MM.1S (cell line): ENCODE results near the gene PPM1A.

Source experiments
- DNase-seq: peaks from one replicate; pipeline ENCODE4 v3.0.0-alpha.2; 2015
- H2AFZ ChIP-seq: fragments of 300-600 bp; sonication (generic); 2 replicates; pipeline ENCODE4 v1.6.0; 2016; ENCODE audit warnings: antibody characterized with exemption, low read length
- H3F3A ChIP-seq: fragments of 300-600 bp; sonication (generic); 2 replicates; pipeline ENCODE4 v1.6.1; 2016; ENCODE audit warnings: mild to moderate bottlenecking, antibody characterized with exemption, low read length, moderate library complexity, mixed read lengths; ENCODE audit not compliant: insufficient read depth
- H3K27ac ChIP-seq: fragments of 300-600 bp; sonication (generic); 2 replicates; pipeline ENCODE4 v1.5.1; 2016; ENCODE audit warnings: mild to moderate bottlenecking, low read length
- H3K27me3 ChIP-seq: fragments of 300-600 bp; sonication (generic); replicated peaks from 2 replicates; pipeline ENCODE4 v1.6.0; 2016; ENCODE audit warnings: low read length; ENCODE audit not compliant: insufficient read depth
- H3K36me3 ChIP-seq: fragments of 300-600 bp; sonication (generic); replicated peaks from 2 replicates; pipeline ENCODE4 v1.6.1; 2016; ENCODE audit warnings: mild to moderate bottlenecking, low read length, mixed read lengths; ENCODE audit not compliant: insufficient read depth
- H3K4me1 ChIP-seq: fragments of 300-600 bp; sonication (generic); 2 replicates; pipeline ENCODE4 v1.6.1; 2016; ENCODE audit warnings: low read length, mixed read lengths
- H3K4me2 ChIP-seq: fragments of 300-600 bp; sonication (generic); 2 replicates; pipeline ENCODE4 v1.6.0; 2016; ENCODE audit warnings: low read depth, low read length
- H3K4me3 ChIP-seq: fragments of 300-600 bp; sonication (generic); 2 replicates; pipeline ENCODE4 v1.5.1; 2016; ENCODE audit warnings: low read length, mixed read lengths
- H3K79me2 ChIP-seq: fragments of 300-600 bp; sonication (generic); 2 replicates; pipeline ENCODE4 v1.6.1; 2016; ENCODE audit warnings: mixed run types, low read length, mixed read lengths
- H3K9ac ChIP-seq: fragments of 300-600 bp; sonication (generic); 2 replicates; pipeline ENCODE4 v1.6.1; 2016; ENCODE audit warnings: low read length, mixed read lengths
- H3K9me2 ChIP-seq: fragments of 300-600 bp; sonication (generic); replicated peaks from 2 replicates; pipeline ENCODE4 v1.6.1; 2016; ENCODE audit warnings: mild to moderate bottlenecking, low read length, mixed read lengths; ENCODE audit not compliant: insufficient read depth
- H3K9me3 ChIP-seq: fragments of 300-600 bp; sonication (generic); replicated peaks from 2 replicates; pipeline ENCODE4 v1.6.1; 2016; ENCODE audit warnings: mild to moderate bottlenecking, low read length, mixed read lengths; ENCODE audit not compliant: insufficient read depth
- H4K20me1 ChIP-seq: fragments of 300-600 bp; sonication (generic); 2 replicates; pipeline ENCODE4 v1.6.1; 2016; ENCODE audit warnings: mild to moderate bottlenecking, low read length, moderate library complexity, mixed read lengths; ENCODE audit not compliant: insufficient read depth
- EZH2 ChIP-seq: fragments of 300-600 bp; sonication (generic); optimal IDR thresholded peaks from 2 replicates; pipeline ENCODE3; 2017; ENCODE audit warnings: low read depth, mild to moderate bottlenecking, antibody characterized with exemption, low read length, mixed read lengths
- EZH2phosphoT487 ChIP-seq: fragments of 300-600 bp; sonication (generic); IDR thresholded peaks from 2 replicates; pipeline ENCODE4 v1.6.1; 2018; ENCODE audit warnings: antibody characterized with exemption, low read length
- TF ChIP-seq, protein P1 (sequence below): fragments of 300-600 bp; sonication (generic); IDR thresholded peaks from 2 replicates; pipeline ENCODE4 v1.5.1; 2016; ENCODE audit warnings: antibody characterized with exemption, low read length, mixed read lengths

PPM1A gene

DNA sequence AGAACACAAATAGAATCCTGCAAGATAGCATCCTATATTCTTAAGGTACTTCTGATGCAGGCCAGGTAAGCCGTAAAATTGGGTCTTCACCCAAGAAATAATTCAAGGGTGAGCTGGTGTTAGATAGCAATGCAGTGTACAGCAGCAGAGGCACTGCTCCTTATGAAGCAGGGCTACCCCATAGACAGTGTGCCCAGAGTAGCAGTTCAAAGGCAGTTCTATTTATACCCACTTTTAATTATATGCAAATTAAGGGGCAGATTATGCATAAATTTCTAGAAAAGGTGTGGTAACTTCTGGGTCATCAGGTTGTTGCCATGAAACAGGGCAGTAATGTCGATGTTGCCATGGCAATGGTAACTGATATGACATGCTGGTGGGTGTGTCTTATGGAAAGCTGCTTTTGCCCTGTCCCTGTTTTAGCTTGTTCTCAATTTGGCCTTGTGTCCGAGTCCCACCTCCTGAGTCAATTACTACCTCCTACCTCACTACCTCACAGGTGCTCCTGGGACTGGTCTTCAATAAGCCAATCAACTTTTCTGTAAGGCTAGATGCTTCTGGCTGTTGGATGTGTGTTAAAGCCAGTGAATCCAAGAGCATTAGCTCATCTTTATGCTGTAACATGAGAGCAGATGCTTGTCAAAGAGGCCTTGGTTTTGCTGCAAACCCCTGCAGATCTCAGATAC is 61.0 kb downstream of the PPM1A start:
- Histone ChIP-seq H3K27ac (no peak overlapping the region), H2AFZ (no peak overlapping the region), H4K20me1 (no peaks in the 10 kb centered on the region), H3K9ac (no peak overlapping the region), H3F3A (no peaks in the 10 kb centered on the region), H3K27me3 (no peaks in the 10 kb centered on the region), H3K79me2 (no peaks in the 10 kb centered on the region), H3K4me1 (no peaks in the 10 kb centered on the region), H3K36me3 (no peaks in the 10 kb centered on the region), H3K4me2 (no peak overlapping the region), H3K9me2 (no peaks in the 10 kb centered on the region), H3K9me3 (no peaks in the 10 kb centered on the region), H3K4me3 (no peak overlapping the region)
- no peak for TF ChIP-seq EZH2phosphoT487
- no peak for TF ChIP-seq EZH2
- TF ChIP-seq, protein P1, sequence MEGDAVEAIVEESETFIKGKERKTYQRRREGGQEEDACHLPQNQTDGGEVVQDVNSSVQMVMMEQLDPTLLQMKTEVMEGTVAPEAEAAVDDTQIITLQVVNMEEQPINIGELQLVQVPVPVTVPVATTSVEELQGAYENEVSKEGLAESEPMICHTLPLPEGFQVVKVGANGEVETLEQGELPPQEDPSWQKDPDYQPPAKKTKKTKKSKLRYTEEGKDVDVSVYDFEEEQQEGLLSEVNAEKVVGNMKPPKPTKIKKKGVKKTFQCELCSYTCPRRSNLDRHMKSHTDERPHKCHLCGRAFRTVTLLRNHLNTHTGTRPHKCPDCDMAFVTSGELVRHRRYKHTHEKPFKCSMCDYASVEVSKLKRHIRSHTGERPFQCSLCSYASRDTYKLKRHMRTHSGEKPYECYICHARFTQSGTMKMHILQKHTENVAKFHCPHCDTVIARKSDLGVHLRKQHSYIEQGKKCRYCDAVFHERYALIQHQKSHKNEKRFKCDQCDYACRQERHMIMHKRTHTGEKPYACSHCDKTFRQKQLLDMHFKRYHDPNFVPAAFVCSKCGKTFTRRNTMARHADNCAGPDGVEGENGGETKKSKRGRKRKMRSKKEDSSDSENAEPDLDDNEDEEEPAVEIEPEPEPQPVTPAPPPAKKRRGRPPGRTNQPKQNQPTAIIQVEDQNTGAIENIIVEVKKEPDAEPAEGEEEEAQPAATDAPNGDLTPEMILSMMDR = no peak
- no peak for DNase-seq

DNA sequence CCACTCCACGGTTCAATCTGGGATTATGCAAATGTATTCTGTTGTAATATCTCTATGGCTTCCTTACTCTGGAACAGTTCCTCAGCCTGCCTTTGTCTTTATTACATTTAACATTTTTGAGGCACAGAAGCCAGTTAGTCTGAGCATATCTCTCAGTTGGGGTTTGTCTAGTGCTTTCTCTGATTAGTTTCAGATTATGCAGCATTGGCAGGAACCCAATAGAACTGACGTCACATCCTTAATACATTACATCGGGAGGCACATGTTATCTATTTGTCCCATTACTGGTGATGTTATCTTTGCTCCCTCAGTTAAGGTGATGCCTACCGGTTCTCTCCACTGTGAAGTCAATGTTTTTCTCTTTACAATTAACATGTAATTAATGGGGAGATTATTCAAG is 62.4 kb downstream of the PPM1A start:
- Histone ChIP-seq H3K36me3 (no peaks in the 10 kb centered on the region), H3F3A (no peaks in the 10 kb centered on the region), H3K4me1 (no peaks in the 10 kb centered on the region), H3K4me2 (no peak overlapping the region), H3K9ac (no peak overlapping the region), H3K9me3 (no peaks in the 10 kb centered on the region), H2AFZ (no peak overlapping the region), H3K4me3 (no peak overlapping the region), H3K27ac (no peak overlapping the region), H3K79me2 (no peaks in the 10 kb centered on the region), H3K27me3 (no peaks in the 10 kb centered on the region), H3K9me2 (no peaks in the 10 kb centered on the region), H4K20me1 (no peaks in the 10 kb centered on the region)
- no peak for TF ChIP-seq EZH2phosphoT487
- no peak for TF ChIP-seq EZH2
- TF ChIP-seq, protein P1 = no peak
- no peak for DNase-seq

DNA sequence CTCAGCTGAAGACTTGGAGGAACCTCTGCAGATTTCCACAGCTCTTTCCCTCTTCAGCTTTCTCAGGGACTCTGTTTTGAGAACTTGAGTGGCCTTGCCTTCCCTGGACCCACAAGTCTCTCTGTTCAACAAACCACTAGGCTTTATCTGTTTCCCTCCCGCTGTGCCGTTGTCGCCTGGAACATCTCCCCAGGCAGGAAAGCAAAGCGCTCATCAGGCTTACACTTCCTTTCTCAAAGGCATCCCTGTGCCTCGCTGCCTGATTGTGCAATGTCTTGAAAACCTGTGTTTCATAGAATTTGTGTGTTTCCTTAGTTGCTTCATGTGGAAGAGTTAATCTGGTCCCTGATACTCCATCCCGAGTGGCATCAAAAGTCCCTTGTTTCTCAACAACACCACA is 64.1 kb downstream of the PPM1A start:
- Histone ChIP-seq H3K27me3 (no peaks in the 10 kb centered on the region), H3K9me3 (no peaks in the 10 kb centered on the region), H3K4me2 (no peak overlapping the region), H3K27ac (no peak overlapping the region), H3K4me3 (no peak overlapping the region), H3K9me2 (no peaks in the 10 kb centered on the region), H4K20me1 (no peaks in the 10 kb centered on the region), H3K9ac (no peak overlapping the region), H3K4me1 (no peaks in the 10 kb centered on the region), H2AFZ (no peak overlapping the region), H3F3A (no peaks in the 10 kb centered on the region), H3K36me3 (no peaks in the 10 kb centered on the region), H3K79me2 (no peaks in the 10 kb centered on the region)
- TF ChIP-seq, protein P1 = no peak
- TF ChIP-seq EZH2 (no peak), EZH2phosphoT487 (no peak)
- DNase-seq = no peak
